GM21423 (cell line): ENCODE data around the gene SLC6A6.

Experiments
- ATAC-seq: cut with Tn5 transposase; IDR thresholded peaks from one replicate; pipeline ENCODE4 v1.9.1; 2021; ENCODE audit warnings: mild to moderate bottlenecking, moderate library complexity; ENCODE audit not compliant: unreplicated experiment

The SLC6A6 gene

DNA sequence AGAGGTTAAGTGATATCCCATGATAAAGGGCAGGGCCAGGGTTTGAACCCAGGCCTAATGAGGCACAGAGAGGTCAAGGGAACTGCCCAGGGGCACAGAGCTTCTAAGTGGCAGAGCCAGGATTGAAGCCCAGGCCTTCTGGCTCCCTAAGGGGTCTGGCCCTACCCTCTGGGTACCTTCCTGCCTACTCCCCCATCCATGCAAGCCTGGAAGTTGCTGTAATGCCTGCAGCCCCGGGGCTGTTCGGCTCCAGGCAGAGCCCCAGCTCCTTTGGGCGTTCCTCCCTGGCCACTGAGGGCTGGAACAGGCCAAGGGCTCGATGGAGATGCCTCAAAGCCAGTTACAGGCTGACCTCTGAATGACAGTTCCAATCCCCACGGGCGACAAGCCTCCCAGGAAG, 133.2 kb downstream of the SLC6A6 start:
- ATAC-seq: no peak

- ATAC-seq: no peak
Measured at GRCh38 chr3:14536055-14536815, 133.8 kb downstream of the SLC6A6 start.

DNA sequence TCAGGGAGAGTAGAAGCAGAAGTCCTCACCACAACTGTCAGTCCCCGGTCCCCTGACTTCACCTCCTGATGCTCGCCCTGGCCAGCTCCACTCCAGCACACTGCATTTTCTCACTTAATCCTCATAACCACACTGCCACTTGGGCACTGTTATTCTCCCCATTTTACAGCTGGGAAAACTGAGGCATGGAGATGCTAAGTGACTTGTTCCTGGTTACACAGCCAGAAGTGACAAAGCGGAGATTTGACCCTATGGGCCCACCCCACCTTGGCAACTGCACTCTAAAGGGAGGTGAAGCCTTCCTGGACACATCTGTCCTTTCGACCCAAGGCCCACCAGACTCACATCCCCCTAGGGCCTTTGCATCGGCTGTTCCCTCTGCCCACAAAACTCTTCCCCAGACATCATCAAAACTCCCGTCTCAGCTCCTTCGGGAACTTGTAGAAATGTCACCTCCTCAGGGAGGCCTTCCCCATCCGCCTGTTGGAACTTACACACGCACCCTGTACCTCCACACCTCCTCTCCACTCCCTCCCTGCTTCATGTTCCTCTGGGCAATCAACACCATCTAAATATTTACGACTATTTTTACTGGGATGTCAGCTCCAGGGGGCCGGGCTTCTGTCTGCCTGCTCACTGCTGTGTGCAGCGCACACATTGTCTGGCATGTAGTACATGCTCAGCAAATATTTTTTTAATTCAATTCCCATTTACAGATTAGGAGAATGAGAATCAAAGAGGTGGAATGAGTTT, 134.6 kb downstream of the SLC6A6 start:
- no peak for ATAC-seq

- no peak for ATAC-seq
Measured at GRCh38 chr3:14537590-14538450, 135.4 kb downstream of the SLC6A6 start.

GRCh38 chr3:14538451-14539088, 136.2 kb downstream of the SLC6A6 start:
- ATAC-seq: no peak
